ENCODE data around the gene EBF3.

Gene EBF3

GRCh38 chr10:129867631-129868179 lies 96.4 kb downstream of the EBF3 start:
- Histone ChIP-seq H3K27ac (ENCODE audit: poor library complexity, severe bottlenecking) (no peak overlapping the region), H3K27me3 (ENCODE audit: insufficient read depth, poor library complexity, severe bottlenecking) (no peaks in the 10 kb centered on the region), H3K4me1 (ENCODE audit: insufficient read depth, poor library complexity, severe bottlenecking) (no peaks in the 10 kb centered on the region), H3K9me3 (ENCODE audit: severe bottlenecking) (no peaks in the 10 kb centered on the region), H3K36me3 (ENCODE audit: low read depth) (no peaks in the 10 kb centered on the region), H3K4me3 (ENCODE audit: severe bottlenecking) (no peak overlapping the region)
- ATAC-seq (ENCODE audit: low read depth) (no peak), DNase-seq (ENCODE audit: low spot score) (no peak)
- TF ChIP-seq, protein P1, sequence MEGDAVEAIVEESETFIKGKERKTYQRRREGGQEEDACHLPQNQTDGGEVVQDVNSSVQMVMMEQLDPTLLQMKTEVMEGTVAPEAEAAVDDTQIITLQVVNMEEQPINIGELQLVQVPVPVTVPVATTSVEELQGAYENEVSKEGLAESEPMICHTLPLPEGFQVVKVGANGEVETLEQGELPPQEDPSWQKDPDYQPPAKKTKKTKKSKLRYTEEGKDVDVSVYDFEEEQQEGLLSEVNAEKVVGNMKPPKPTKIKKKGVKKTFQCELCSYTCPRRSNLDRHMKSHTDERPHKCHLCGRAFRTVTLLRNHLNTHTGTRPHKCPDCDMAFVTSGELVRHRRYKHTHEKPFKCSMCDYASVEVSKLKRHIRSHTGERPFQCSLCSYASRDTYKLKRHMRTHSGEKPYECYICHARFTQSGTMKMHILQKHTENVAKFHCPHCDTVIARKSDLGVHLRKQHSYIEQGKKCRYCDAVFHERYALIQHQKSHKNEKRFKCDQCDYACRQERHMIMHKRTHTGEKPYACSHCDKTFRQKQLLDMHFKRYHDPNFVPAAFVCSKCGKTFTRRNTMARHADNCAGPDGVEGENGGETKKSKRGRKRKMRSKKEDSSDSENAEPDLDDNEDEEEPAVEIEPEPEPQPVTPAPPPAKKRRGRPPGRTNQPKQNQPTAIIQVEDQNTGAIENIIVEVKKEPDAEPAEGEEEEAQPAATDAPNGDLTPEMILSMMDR (IDR thresholded peaks at IDR 0.05; ENCODE audit: poor library complexity, severe bottlenecking) = no peak

- TF ChIP-seq, protein P1 (IDR thresholded peaks at IDR 0.05; ENCODE audit: poor library complexity, severe bottlenecking) = no peak
- Histone ChIP-seq H3K4me1 (ENCODE audit: insufficient read depth, poor library complexity, severe bottlenecking) (no peaks in the 10 kb centered on the region), H3K9me3 (ENCODE audit: severe bottlenecking) (no peaks in the 10 kb centered on the region), H3K27ac (ENCODE audit: poor library complexity, severe bottlenecking) (no peak overlapping the region), H3K36me3 (ENCODE audit: low read depth) (no peaks in the 10 kb centered on the region), H3K4me3 (ENCODE audit: severe bottlenecking) (no peak overlapping the region), H3K27me3 (ENCODE audit: insufficient read depth, poor library complexity, severe bottlenecking) (no peaks in the 10 kb centered on the region)
- DNase-seq (ENCODE audit: low spot score) = no peak
- ATAC-seq (ENCODE audit: low read depth) = no peak
Measured at GRCh38 chr10:129866894-129867293, 97.2 kb downstream of the EBF3 start.

GRCh38 chr10:129865960-129866359 lies 98.1 kb downstream of the EBF3 start:
- H3K27ac ChIP-seq (ENCODE audit: poor library complexity, severe bottlenecking) = no peak overlapping the region
- TF ChIP-seq, protein P1 (IDR thresholded peaks at IDR 0.05; ENCODE audit: poor library complexity, severe bottlenecking) = no peak
- no peak for DNase-seq (ENCODE audit: low spot score)
- H3K36me3 ChIP-seq (ENCODE audit: low read depth) = no peaks in the 10 kb centered on the region
- no peaks in the 10 kb centered on the region for H3K9me3 ChIP-seq (ENCODE audit: severe bottlenecking)
- H3K27me3 ChIP-seq (ENCODE audit: insufficient read depth, poor library complexity, severe bottlenecking) = no peaks in the 10 kb centered on the region
- H3K4me1 ChIP-seq (ENCODE audit: insufficient read depth, poor library complexity, severe bottlenecking) = no peaks in the 10 kb centered on the region
- H3K4me3 ChIP-seq (ENCODE audit: severe bottlenecking) = no peak overlapping the region
- no peak for ATAC-seq (ENCODE audit: low read depth)

- H3K9me3 ChIP-seq (ENCODE audit: severe bottlenecking) = no peaks in the 10 kb centered on the region
- DNase-seq (ENCODE audit: low spot score) (no peak), ATAC-seq (ENCODE audit: low read depth) (no peak)
- H3K4me1 ChIP-seq (ENCODE audit: insufficient read depth, poor library complexity, severe bottlenecking) = no peaks in the 10 kb centered on the region
- H3K27me3 ChIP-seq (ENCODE audit: insufficient read depth, poor library complexity, severe bottlenecking) = no peaks in the 10 kb centered on the region
- TF ChIP-seq, protein P1 (IDR thresholded peaks at IDR 0.05; ENCODE audit: poor library complexity, severe bottlenecking) = no peak
- H3K36me3 ChIP-seq (ENCODE audit: low read depth) = no peaks in the 10 kb centered on the region
- H3K27ac ChIP-seq (ENCODE audit: poor library complexity, severe bottlenecking) = no peak overlapping the region
- no peak overlapping the region for H3K4me3 ChIP-seq (ENCODE audit: severe bottlenecking)
Measured at GRCh38 chr10:129865413-129865812, 98.7 kb downstream of the EBF3 start.

DNA sequence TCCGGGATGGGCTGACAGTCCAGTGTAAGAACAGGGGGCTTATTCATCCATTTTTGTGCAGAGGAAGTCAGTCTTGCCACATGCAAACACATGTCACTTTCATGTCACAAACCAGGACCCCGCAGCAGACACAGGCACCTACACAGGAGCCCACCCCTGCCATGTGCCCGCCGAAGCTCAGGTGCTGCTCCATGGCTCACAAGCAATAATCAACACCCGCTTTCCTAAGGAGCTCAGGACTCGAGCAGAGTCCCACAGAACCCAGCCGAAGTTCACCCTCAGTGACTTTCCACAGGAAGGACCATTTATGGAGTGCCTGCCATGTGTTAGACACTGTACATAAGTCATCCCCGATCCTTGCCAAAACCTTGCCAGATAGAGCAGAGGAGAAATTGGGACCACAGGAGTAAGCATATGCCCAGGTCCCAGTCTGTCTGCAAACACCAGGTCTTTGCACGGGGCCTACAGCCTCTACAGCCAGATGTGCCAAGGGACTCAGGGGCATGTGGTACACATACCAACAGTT lies 99.4 kb downstream of the EBF3 start:
- H3K4me1 ChIP-seq (ENCODE audit: insufficient read depth, poor library complexity, severe bottlenecking) = no peaks in the 10 kb centered on the region
- no peaks in the 10 kb centered on the region for H3K36me3 ChIP-seq (ENCODE audit: low read depth)
- DNase-seq (ENCODE audit: low spot score) (no peak), ATAC-seq (ENCODE audit: low read depth) (no peak)
- no peaks in the 10 kb centered on the region for H3K9me3 ChIP-seq (ENCODE audit: severe bottlenecking)
- no peak overlapping the region for H3K27ac ChIP-seq (ENCODE audit: poor library complexity, severe bottlenecking)
- H3K4me3 ChIP-seq (ENCODE audit: severe bottlenecking) = no peak overlapping the region
- TF ChIP-seq, protein P1 (IDR thresholded peaks at IDR 0.05; ENCODE audit: poor library complexity, severe bottlenecking) = no peak
- H3K27me3 ChIP-seq (ENCODE audit: insufficient read depth, poor library complexity, severe bottlenecking) = no peaks in the 10 kb centered on the region

Measured in RWPE2 (cell line).